HG03039 (cell line): ENCODE results near the gene SEC11A.
A peak's percentile ranks its signal among the peaks of the same experiment; 100 is the strongest.
"Not testable (repeated sequence)": the region's sequence is repeated elsewhere in the genome, so short reads cannot be mapped to it uniquely, and the experiment has no call there.

ENCODE experiments used
- ATAC-seq: cut with Tn5 transposase; IDR thresholded peaks from one replicate; pipeline ENCODE4 v1.9.1; 2021; ENCODE audit warnings: mild to moderate bottlenecking, moderate library complexity; ENCODE audit not compliant: unreplicated experiment

Gene SEC11A

GRCh38 chr15:84740691-84741090 lies 24.8 kb upstream of the SEC11A start:
- no peak for ATAC-seq

DNA sequence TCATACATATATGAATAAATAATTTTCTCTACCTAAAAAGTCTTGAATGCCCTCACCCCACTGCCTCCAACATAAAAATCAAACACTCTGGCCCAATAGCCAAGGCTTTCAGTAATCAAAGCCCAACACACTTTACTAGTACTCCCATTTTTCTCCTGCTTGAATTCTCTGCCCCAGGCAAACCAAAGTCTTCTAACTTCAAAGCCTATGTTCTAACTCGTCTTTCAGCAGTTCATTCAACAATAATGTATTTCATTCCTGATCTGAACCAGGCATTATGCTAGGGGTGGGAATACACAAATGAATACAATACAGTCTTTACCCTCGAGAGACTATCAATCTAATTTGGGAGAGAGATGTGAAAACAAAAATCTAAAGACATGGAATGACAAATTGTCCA lies 21.1 kb upstream of the SEC11A start:
- no peak for ATAC-seq

- ATAC-seq, result peak; percentile 40
These were observed 20.4 kb upstream of the SEC11A start for GRCh38 chr15:84736375-84736774.

DNA sequence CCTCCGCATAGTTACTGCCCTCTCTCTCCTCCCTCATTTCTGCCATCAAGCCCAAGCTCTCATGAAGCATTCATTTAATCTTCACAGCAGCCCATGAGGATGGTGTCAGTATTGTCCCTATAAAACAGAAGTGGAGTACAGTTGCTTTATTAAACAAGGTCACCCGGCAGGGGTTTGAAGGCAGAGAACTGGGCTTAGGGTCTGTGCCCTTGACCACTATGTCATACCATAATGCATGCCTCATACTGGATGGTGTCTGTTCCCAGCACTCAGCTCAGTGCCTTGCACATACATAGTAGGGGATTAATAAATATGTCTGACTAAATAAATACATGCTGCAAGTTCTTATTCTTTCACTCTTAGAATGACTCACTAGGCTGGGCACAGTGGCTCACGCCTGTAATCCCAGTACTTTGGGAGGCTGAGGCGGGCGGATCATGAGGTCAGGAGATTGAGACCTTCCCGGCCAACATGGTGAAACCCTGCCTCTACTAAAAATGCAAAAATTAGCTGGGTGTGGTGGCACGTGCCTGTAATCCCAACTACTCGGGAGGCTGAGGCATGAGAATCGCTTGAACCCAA lies 19.6 kb upstream of the SEC11A start:
- ATAC-seq, result peak; percentile 30

DNA sequence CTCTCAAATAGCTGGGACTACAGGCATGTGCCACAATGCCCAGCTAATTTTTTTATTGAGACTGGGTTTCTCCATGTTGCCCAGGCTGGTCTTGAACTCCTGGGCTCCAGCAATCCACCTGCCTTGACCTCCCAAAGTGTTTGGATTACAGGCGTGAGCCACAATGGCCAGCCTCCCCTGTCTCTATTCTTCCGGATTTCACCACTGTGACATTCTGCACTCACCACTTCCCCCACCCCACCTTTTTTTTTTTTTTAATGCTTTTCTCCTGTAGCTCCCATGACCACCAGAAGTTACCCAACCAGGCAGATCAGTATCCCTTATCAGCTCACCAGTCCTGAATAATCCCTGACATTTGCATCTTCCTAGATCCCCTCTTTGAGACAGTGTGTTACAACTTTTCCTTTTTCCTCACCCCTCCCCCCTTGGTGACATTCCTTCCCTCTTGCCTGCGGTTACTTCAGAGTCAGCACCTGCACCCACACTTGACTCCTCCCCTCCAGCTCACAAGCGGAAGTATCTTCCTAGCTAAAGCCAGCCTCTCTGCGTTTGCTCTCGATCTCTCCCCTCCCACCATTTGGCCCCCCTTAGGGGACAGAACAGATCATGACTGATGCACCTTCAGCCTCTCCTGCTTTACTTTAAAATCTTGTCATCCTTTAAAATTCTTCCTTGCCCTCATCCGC lies 19.0 kb upstream of the SEC11A start:
- peak; percentile 56 for ATAC-seq

GRCh38 chr15:84731774-84732173 lies 15.8 kb upstream of the SEC11A start:
- no peak for ATAC-seq

- no peak for ATAC-seq
These were observed 11.5 kb upstream of the SEC11A start for GRCh38 chr15:84727429-84727828.

GRCh38 chr15:84725001-84725491 lies 9.1 kb upstream of the SEC11A start:
- no peak for ATAC-seq

- no peak for ATAC-seq
These were observed 6.7 kb upstream of the SEC11A start for GRCh38 chr15:84722628-84723027.

DNA sequence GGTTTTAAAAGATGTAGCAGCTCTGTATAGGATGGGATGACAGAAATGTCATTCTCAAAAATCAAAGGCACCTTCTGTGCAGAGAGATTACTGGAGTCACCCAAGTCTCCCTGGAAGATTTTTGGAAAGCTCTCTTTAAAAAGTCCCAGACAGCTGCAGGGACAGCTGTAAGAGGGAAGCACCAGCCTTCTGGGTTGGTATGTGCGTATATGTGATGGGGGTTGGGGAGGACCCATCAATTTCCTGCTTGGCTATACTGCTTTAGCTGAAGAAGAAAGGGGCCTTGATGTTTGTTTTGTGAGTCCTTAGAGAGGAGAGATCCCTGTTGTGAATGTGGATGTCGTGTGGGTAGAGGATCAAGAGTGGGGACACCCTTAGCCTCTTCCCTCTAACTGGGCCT lies 5.4 kb upstream of the SEC11A start:
- ATAC-seq, result no peak

DNA sequence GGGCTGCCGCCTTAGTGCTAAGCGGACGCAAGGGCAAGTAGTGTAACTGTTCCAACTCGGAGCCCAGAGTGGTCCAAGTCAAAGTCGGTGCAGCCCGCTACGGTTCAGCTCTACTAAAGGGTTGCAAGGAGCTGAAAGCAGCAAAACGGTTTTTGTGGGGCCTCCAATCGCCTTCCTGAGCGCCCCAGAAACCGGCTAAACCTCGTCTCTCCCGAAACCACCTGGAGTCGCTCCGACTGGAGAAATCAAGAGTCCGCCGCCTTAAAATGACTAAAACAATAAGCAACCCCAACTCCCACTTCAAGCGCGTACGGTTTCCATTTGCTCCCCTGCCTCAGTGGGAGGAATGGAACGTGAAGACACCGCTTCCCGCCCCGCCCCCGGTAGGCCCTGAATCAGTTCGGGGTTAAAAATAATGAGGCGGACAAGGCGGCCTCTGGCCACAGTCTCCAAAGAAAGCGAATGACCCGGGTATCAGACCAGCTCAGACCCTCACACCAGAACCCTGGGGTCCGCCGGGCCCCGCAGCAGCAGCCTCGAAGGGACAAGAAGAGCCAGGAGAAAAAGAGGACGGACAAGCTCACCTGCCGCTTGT lies 401 bp downstream of the SEC11A start:
- no peak for ATAC-seq

GRCh38 chr15:84714821-84715220 lies 1.1 kb downstream of the SEC11A start:
- ATAC-seq, result no peak

- no peak for ATAC-seq
These were observed 1.6 kb downstream of the SEC11A start for GRCh38 chr15:84714372-84714771.

- no peak for ATAC-seq
These were observed 12.1 kb downstream of the SEC11A start for GRCh38 chr15:84703808-84704207.

GRCh38 chr15:84702961-84703482 lies 12.9 kb downstream of the SEC11A start:
- ATAC-seq, result no peak

GRCh38 chr15:84699538-84700191 lies 16.3 kb downstream of the SEC11A start:
- no peak for ATAC-seq

GRCh38 chr15:84697236-84697990 lies 18.5 kb downstream of the SEC11A start:
- no peak for ATAC-seq

GRCh38 chr15:84696757-84697156 lies 19.2 kb downstream of the SEC11A start:
- no peak for ATAC-seq

DNA sequence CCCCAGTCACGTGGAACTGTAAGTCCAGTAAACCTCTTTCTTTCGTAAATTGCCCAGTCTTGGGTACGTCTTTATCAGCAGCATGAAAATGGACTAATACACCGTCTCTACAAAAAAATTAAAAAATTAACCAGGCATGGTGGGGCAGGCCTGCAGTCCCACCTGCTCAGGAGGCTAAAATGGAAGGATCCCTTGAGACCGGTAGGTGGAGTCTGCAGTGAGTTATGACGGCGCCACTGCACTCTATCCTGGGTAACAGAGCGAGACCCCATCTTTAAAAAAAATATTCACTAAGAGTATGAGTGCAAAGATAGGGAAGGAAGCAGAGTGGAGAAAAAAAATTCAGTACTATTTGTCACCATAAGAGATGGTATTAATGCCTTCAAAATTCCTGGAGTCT lies 25.6 kb downstream of the SEC11A start:
- ATAC-seq, result no peak

DNA sequence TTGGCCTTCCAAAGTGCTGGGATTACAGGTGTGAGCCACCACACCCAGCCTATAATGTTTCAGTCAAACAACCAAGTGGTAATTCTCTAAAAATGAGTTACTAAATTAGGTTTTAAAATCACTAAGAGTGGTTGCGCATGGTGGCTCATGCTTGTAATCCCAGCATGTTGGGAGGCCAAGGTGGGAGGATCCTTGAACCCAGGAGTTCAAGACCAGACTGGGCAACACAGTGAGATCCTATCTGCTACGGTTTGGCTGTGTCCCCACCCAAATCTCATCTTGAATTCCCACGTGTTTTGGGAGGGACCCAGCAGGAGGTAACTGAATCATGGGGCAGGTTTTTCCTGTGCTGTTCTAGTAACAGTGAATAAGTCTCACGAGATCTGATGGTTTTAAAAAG lies 26.1 kb downstream of the SEC11A start:
- ATAC-seq, result no peak

GRCh38 chr15:84686446-84686845 lies 29.5 kb downstream of the SEC11A start:
- ATAC-seq, result not testable (repeated sequence)
